HCT116 (cell line): ENCODE results near the gene BTNL3.

Experiments
- CEBPB ChIP-seq: IDR thresholded peaks from 2 replicates; pipeline ENCODE4 v1.6.1; 2012; ENCODE audit warnings: low read depth
- CTCF ChIP-seq, 3 experiments: fragments of 200-600 bp in 1 of 3; sonication (generic) in 1 of 3; IDR thresholded peaks in 2 of 3; conservative IDR thresholded peaks in 1 of 3; 2 replicates each; pipeline ENCODE4 v1.5.1; 2012 to 2017; ENCODE audit warnings: low read depth in 2 of 3, low read length in 2 of 3, antibody characterized with exemption in 1 of 3, borderline replicate concordance in 1 of 3, control low read depth in 1 of 3, mild to moderate bottlenecking in 1 of 3, mixed read lengths in 1 of 3, mixed run types in 1 of 3, moderate library complexity in 1 of 3; ENCODE audit not compliant: insufficient read depth in 1 of 3
- EZH2 ChIP-seq: fragments of 200-600 bp; sonication (generic); IDR thresholded peaks from 2 replicates; pipeline ENCODE4 v1.6.1; 2017; ENCODE audit warnings: antibody characterized with exemption, mixed run types
- EZH2phosphoT487 ChIP-seq: fragments of 200-600 bp; IDR thresholded peaks from 2 replicates; pipeline ENCODE4 v1.6.1; 2018; ENCODE audit warnings: antibody characterized with exemption, borderline replicate concordance
- FOSL1 ChIP-seq: IDR thresholded peaks from 2 replicates; pipeline ENCODE4 v1.6.1; 2012; ENCODE audit warnings: low read depth
- JUND ChIP-seq: IDR thresholded peaks from 2 replicates; pipeline ENCODE4 v1.6.1; 2012
- POLR2A ChIP-seq: IDR thresholded peaks from 2 replicates; pipeline ENCODE4 v1.7.0; 2011; ENCODE audit warnings: borderline replicate concordance; ENCODE audit not compliant: insufficient read depth, insufficient read length; ENCODE audit errors: extremely low read depth
- POLR2AphosphoS5 ChIP-seq: IDR thresholded peaks from 2 replicates; pipeline ENCODE4 v1.6.1; 2011; ENCODE audit warnings: mild to moderate bottlenecking, low read depth, low read length, moderate library complexity
- SIN3A ChIP-seq: IDR thresholded peaks from 2 replicates; pipeline ENCODE4 v1.6.1; 2012; ENCODE audit warnings: low read depth
- TCF7L2 ChIP-seq: IDR thresholded peaks from 2 replicates; pipeline ENCODE4 v1.7.0; 2011; ENCODE audit warnings: borderline replicate concordance, inconsistent platforms; ENCODE audit not compliant: insufficient read depth, insufficient read length; ENCODE audit errors: extremely low read depth
- YY1 ChIP-seq: IDR thresholded peaks from 2 replicates; pipeline ENCODE4 v1.6.1; 2011; ENCODE audit warnings: low read length, low read depth, moderate library complexity, mild to moderate bottlenecking; ENCODE audit not compliant: insufficient replicate concordance; ENCODE audit errors: extremely low read depth
- TF ChIP-seq, protein P1 (sequence below): IDR thresholded peaks from 2 replicates; pipeline ENCODE4 v1.6.1; 2012; ENCODE audit warnings: low read depth
- TF ChIP-seq, protein P2 (sequence below): IDR thresholded peaks from 2 replicates; pipeline ENCODE4 v1.6.1; 2012

- TF ChIP-seq, protein P1, sequence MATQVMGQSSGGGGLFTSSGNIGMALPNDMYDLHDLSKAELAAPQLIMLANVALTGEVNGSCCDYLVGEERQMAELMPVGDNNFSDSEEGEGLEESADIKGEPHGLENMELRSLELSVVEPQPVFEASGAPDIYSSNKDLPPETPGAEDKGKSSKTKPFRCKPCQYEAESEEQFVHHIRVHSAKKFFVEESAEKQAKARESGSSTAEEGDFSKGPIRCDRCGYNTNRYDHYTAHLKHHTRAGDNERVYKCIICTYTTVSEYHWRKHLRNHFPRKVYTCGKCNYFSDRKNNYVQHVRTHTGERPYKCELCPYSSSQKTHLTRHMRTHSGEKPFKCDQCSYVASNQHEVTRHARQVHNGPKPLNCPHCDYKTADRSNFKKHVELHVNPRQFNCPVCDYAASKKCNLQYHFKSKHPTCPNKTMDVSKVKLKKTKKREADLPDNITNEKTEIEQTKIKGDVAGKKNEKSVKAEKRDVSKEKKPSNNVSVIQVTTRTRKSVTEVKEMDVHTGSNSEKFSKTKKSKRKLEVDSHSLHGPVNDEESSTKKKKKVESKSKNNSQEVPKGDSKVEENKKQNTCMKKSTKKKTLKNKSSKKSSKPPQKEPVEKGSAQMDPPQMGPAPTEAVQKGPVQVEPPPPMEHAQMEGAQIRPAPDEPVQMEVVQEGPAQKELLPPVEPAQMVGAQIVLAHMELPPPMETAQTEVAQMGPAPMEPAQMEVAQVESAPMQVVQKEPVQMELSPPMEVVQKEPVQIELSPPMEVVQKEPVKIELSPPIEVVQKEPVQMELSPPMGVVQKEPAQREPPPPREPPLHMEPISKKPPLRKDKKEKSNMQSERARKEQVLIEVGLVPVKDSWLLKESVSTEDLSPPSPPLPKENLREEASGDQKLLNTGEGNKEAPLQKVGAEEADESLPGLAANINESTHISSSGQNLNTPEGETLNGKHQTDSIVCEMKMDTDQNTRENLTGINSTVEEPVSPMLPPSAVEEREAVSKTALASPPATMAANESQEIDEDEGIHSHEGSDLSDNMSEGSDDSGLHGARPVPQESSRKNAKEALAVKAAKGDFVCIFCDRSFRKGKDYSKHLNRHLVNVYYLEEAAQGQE, result no peak
- TF ChIP-seq EZH2, result no peak
- no peak for TF ChIP-seq EZH2phosphoT487
- no peak for TF ChIP-seq CTCF (IDR thresholded peaks at IDR 0.05 in 2 of 3, conservative IDR thresholded peaks at IDR 0.05 in 1 of 3; ENCODE audit: borderline replicate concordance in 1 of 3, insufficient read depth in 1 of 3, low read depth in 2 of 3, low read length in 2 of 3)
- no peak for TF ChIP-seq POLR2AphosphoS5
- TF ChIP-seq CEBPB, result no peak
- no peak for TF ChIP-seq FOSL1
- no peak for TF ChIP-seq POLR2A
- no peak for TF ChIP-seq TCF7L2
- TF ChIP-seq, protein P2, sequence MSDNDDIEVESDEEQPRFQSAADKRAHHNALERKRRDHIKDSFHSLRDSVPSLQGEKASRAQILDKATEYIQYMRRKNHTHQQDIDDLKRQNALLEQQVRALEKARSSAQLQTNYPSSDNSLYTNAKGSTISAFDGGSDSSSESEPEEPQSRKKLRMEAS, result no peak
- no peak for TF ChIP-seq YY1
- no peak for TF ChIP-seq JUND
- no peak for TF ChIP-seq SIN3A
These were observed 28.4 kb upstream of the BTNL3 start for GRCh38 chr5:180960209-180960608.
